KMS-11 (cell line): ENCODE measurements around the gene SPATA46.

Source experiments
- H2AFZ ChIP-seq: fragments of 200-600 bp; sonication (generic); 2 replicates; pipeline ENCODE4 v1.6.1; 2016; ENCODE audit warnings: antibody characterized with exemption, mixed run types, low read depth
- H3K27ac ChIP-seq: fragments of 200-600 bp; sonication (generic); 2 replicates; pipeline ENCODE4 v1.6.1; 2016; ENCODE audit warnings: mild to moderate bottlenecking, mixed run types
- H3K27me3 ChIP-seq: fragments of 200-600 bp; sonication (generic); 2 replicates; pipeline ENCODE4 v1.6.1; 2017; ENCODE audit warnings: mild to moderate bottlenecking, low read depth, mixed run types, moderate library complexity; ENCODE audit not compliant: insufficient read depth
- H3K36me3 ChIP-seq: fragments of 200-600 bp; sonication (generic); 2 replicates; pipeline ENCODE4 v1.6.1; 2017; ENCODE audit warnings: mild to moderate bottlenecking, mixed run types; ENCODE audit not compliant: insufficient read depth
- H3K4me1 ChIP-seq: fragments of 200-600 bp; sonication (generic); 2 replicates; pipeline ENCODE4 v1.6.1; 2016; ENCODE audit warnings: mild to moderate bottlenecking, low read depth, mixed run types; ENCODE audit not compliant: poor library complexity, severe bottlenecking
- H3K4me2 ChIP-seq: fragments of 200-600 bp; sonication (generic); 2 replicates; pipeline ENCODE4 v1.7.0; 2016; ENCODE audit warnings: mild to moderate bottlenecking, mixed run types
- H3K4me3 ChIP-seq: fragments of 200-600 bp; sonication (generic); IDR thresholded peaks from 2 replicates; pipeline ENCODE4 v1.6.1; 2017; ENCODE audit warnings: low read depth, low read length, mixed read lengths; ENCODE audit not compliant: insufficient read depth
- H3K79me2 ChIP-seq: fragments of 200-600 bp; sonication (generic); 2 replicates; pipeline ENCODE4 v1.6.1; 2016; ENCODE audit warnings: low read depth, mixed run types; ENCODE audit not compliant: insufficient read depth
- H3K9ac ChIP-seq: fragments of 200-600 bp; sonication (generic); 2 replicates; pipeline ENCODE4 v1.6.1; 2016; ENCODE audit warnings: mild to moderate bottlenecking, mixed run types
- H4K20me1 ChIP-seq: fragments of 200-600 bp; sonication (generic); 2 replicates; pipeline ENCODE4 v1.6.1; 2016; ENCODE audit warnings: mild to moderate bottlenecking, mixed run types; ENCODE audit not compliant: insufficient read depth
- TF ChIP-seq, protein P1 (sequence below): fragments of 200-600 bp; sonication (generic); conservative IDR thresholded peaks from 2 replicates; pipeline ENCODE4 v1.6.1; 2017; ENCODE audit warnings: low read depth, mild to moderate bottlenecking, antibody characterized with exemption, low read length, moderate library complexity, mixed read lengths

SPATA46 gene

DNA sequence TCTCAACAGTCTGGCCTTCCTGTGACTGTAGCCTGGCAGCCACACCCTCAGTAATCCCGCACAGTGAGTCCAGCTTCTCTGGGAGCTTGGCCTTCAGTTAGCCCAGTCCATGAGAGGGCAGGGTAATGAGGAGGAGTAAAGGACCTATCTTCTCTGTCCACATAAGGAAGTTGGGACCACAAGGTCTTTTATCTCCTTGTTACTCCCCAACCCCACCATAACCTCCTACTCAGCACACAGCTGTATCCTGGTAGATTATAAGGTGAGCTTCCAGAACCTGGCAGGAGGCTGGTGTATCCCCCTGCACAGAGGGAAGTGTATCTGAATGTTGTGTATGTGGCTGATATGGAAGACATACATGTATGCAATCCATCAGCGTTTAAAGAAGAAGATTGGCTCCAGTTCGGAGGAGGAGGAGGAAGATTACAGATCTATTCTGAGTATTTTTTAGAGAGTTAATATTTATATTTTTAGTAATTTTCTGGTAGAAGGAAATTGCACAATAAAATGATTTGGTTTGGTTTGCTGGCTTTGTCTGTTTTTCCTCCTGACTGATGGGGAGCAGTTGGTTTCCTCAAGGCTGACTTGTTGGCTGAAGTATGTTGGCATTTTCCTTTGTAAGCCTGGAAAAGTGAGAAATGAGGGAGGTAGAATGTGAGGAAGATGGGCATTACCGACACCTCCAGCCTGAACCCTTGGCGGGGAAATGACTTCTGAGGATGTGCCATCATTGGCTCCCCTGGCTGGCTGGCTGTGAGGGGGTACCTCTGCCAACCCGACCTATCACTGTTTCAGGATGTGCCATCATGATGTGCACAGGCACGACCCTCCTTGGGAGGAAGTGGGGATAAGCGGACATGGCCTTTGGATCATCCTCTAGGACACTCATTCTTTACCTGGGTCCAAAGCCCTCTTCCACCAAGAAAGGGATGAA is 9.9 kb upstream of the SPATA46 start:
- H4K20me1 ChIP-seq, result no peaks in the 10 kb centered on the region
- TF ChIP-seq, protein P1, sequence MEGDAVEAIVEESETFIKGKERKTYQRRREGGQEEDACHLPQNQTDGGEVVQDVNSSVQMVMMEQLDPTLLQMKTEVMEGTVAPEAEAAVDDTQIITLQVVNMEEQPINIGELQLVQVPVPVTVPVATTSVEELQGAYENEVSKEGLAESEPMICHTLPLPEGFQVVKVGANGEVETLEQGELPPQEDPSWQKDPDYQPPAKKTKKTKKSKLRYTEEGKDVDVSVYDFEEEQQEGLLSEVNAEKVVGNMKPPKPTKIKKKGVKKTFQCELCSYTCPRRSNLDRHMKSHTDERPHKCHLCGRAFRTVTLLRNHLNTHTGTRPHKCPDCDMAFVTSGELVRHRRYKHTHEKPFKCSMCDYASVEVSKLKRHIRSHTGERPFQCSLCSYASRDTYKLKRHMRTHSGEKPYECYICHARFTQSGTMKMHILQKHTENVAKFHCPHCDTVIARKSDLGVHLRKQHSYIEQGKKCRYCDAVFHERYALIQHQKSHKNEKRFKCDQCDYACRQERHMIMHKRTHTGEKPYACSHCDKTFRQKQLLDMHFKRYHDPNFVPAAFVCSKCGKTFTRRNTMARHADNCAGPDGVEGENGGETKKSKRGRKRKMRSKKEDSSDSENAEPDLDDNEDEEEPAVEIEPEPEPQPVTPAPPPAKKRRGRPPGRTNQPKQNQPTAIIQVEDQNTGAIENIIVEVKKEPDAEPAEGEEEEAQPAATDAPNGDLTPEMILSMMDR, result no peak
- H3K4me1 ChIP-seq, result no peaks in the 10 kb centered on the region
- H2AFZ ChIP-seq, result no peak overlapping the region
- no peaks in the 10 kb centered on the region for H3K27me3 ChIP-seq
- H3K4me3 ChIP-seq, result no peak overlapping the region
- H3K36me3 ChIP-seq, result no peaks in the 10 kb centered on the region
- H3K79me2 ChIP-seq, result no peaks in the 10 kb centered on the region
- no peak overlapping the region for H3K9ac ChIP-seq
- H3K4me2 ChIP-seq, result no peak overlapping the region
- no peak overlapping the region for H3K27ac ChIP-seq

- no peaks in the 10 kb centered on the region for H3K79me2 ChIP-seq
- H3K27me3 ChIP-seq, result no peaks in the 10 kb centered on the region
- no peak overlapping the region for H3K4me2 ChIP-seq
- H3K4me1 ChIP-seq, result no peaks in the 10 kb centered on the region
- no peaks in the 10 kb centered on the region for H3K36me3 ChIP-seq
- H3K4me3 ChIP-seq, result no peak overlapping the region
- no peak overlapping the region for H2AFZ ChIP-seq
- H4K20me1 ChIP-seq, result no peaks in the 10 kb centered on the region
- TF ChIP-seq, protein P1, result no peak
- H3K27ac ChIP-seq, result no peak overlapping the region
- H3K9ac ChIP-seq, result no peak overlapping the region
These were observed 9.0 kb upstream of the SPATA46 start for GRCh38 chr1:162385702-162386101.

- no peaks in the 10 kb centered on the region for H4K20me1 ChIP-seq
- H2AFZ ChIP-seq, result no peak overlapping the region
- no peaks in the 10 kb centered on the region for H3K36me3 ChIP-seq
- H3K27me3 ChIP-seq, result no peaks in the 10 kb centered on the region
- H3K9ac ChIP-seq, result no peak overlapping the region
- H3K79me2 ChIP-seq, result no peaks in the 10 kb centered on the region
- no peaks in the 10 kb centered on the region for H3K4me1 ChIP-seq
- no peak overlapping the region for H3K27ac ChIP-seq
- H3K4me2 ChIP-seq, result no peak overlapping the region
- TF ChIP-seq, protein P1, result no peak
- no peak overlapping the region for H3K4me3 ChIP-seq
These were observed 8.6 kb upstream of the SPATA46 start for GRCh38 chr1:162385280-162385623.

DNA sequence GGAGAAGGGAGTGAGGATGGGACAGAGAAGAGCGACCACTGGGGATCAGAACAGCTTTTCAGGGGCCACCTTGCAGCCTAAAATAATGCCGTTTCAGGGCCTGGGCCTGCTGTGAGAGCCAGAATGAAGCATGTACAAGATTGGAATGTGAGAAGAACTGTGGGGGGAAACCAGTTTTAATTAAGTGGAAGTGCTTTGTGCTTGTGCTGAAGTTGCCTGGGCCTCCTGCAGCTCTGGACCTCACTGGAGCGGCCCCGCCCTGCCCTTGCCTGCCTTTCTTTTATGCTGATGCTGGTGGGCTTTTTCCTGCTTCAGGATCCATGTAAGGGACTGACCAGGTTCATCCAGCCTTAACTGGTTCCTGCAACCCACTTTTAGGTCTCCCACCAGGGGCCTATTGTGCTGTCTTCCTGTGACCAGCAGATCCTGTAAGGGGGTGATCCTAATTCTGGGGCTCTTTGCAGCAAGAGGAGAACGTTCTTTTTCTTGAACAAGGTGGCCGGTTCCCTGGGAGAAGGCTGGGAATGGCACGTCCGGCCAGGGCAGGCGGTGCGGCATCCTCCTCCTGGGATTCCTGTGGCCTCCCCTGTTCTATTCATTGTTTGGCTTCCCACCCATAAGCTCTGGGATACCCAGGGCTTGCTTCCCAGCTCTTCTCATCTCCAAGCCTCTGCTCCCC is 8.1 kb upstream of the SPATA46 start:
- TF ChIP-seq, protein P1, result no peak
- H3K4me2 ChIP-seq, result no peak overlapping the region
- H3K9ac ChIP-seq, result no peak overlapping the region
- H3K4me3 ChIP-seq, result no peak overlapping the region
- H3K79me2 ChIP-seq, result no peaks in the 10 kb centered on the region
- H3K27ac ChIP-seq, result no peak overlapping the region
- no peaks in the 10 kb centered on the region for H3K36me3 ChIP-seq
- no peak overlapping the region for H2AFZ ChIP-seq
- no peaks in the 10 kb centered on the region for H4K20me1 ChIP-seq
- H3K4me1 ChIP-seq, result no peaks in the 10 kb centered on the region
- no peaks in the 10 kb centered on the region for H3K27me3 ChIP-seq
